Measurements from ENCODE around the gene DCAF12L1.

Gene DCAF12L1

DNA sequence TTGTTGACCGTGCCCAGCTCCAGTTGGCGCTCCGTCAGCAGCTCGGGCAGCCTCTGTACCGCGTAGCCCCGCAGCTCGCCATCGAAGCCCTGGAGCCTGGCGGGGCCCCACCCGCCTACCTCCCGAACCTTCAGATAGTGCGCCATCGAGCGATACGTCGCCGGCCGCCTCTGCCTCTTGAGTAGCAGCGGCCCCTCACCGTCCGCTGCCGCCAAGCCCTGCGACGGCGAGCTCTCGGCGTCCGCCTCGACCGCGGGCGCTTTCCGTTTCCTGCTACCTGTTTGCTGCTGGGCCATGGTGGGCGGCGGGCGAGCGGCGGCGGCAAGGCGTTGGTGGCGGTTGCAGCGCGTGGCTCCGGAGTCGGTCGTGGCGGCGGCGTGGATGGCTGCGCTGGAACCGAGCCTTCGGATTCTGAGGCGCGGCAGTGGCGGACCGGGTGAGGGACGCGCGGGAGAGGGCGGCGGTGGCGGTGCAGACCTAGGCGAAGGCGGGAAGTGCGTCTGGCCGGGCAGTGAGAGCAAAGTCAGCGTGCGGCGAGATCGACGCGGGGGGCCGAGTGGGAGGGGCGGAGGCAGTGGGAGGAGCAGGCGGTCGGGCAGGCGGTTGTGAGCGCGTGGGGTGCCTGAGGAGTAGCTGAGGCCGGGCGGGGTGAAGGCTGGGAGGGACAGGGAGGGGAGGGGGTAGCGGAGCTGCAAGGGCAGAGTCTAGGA is at the start of gene DCAF12L1:
TSS of gene DCAF12L1 (minus strand) at position 502 of the 710 bp plus-strand sequence. CDS start at position 296, 206 bp downstream.
- DNase-seq, result no peak

DNA sequence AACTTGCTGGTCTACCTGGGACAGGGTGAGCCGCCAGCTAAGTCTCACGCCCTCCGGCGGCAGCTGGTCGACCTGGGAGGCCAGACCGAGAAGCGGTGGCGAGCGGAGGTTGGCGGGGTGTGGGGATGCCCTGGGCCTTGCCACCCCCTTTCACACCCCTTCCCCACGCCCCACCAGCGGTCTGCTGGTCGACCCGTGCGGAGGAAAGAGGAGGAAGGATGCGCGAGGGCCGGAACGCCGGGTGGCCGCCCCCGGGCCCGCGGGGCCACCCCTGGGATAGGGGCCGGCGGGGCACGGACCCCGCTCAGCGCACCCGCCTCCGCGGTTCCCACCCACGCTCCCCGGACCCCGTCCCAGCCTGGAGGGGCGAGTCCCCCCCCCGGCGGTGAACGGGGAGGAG is 28.3 kb upstream of the DCAF12L1 start:
- DNase-seq, result no peak

DNA sequence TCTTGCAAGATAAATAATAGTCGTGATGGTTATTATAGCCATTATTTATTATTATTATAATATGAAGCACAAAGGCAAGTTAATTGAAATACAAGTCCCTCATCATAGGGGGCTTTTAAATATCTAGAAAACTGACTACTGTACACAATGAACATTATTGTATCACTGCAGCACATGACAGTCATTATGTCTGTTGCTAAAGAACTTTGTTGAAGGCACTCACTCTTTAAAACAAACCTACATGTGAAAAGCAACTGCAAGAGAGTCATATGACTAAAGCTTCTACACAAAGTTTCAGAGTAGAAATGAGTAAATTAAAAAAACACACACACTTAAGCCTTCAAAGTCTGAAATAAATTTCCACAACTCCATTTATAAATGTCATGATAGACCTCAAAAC is 23.3 kb upstream of the DCAF12L1 start:
- DNase-seq, result no peak

DNA sequence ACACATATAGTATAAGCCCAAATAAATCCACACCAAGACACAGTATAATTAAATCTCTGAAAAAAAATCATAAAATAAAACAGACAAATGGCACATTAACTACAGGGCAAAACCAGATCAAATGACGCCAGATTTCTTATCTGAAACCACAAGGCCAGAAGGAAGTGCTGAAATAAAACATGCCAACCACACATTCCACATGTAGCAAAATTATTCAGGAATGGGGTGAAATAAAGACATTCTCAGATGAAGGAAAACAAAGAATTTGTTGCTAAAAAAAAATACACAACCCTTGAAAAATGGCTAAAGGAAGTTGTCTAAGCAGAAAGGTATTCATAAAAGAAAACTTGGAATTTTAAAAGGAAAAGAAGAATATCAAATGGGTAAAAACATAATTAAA is 4.5 kb upstream of the DCAF12L1 start:
- DNase-seq, result no peak

DNA sequence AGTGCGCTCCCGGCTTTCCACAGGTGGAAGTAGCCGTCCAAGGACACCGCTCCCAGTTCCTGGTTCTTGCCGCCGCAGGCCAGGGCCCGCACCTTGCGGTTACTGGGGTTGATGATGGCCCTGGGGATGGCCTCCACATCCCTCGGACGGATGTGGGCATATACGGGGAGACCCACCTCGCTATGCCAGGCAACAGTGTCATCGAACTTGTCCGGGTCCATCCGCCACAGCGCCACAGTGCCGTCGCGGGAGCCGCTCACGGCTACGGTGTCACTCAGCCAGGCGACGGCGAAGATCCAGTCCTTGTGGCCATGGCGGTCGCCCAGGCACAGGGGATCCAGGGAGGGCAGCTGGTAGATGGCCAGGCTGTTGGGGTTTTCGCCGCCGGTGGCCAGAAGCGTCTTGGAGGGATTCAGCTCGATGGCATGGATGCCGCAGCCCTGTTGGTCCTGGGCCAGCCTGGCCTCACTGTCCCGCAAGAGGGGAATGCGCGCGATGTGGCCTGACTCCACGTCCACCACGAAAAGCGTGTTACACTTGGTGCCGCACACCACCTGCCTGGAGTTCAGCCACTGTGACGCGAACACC is 795 bp downstream of the DCAF12L1 start:
- no peak for DNase-seq

DNA sequence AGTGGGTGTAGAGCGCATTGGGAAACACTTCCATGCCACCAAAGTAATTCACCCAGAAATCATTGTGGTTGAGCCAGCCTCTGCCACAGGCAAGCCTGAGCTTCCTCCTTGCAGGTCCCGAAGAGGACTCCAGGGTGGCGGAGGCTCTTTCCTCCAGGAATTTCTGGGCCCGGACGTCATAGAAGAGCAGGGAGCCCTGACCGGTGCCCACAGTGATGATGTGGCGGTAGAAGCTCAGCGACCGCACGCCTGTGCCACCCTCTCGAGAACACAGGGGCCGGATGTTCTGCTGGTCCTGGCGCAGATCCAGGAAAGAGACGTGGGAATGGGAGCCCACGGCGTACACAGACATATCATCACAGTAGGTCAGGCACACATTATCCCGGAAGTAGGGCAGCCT is 1.3 kb downstream of the DCAF12L1 start:
- DNase-seq, result no peak

DNA sequence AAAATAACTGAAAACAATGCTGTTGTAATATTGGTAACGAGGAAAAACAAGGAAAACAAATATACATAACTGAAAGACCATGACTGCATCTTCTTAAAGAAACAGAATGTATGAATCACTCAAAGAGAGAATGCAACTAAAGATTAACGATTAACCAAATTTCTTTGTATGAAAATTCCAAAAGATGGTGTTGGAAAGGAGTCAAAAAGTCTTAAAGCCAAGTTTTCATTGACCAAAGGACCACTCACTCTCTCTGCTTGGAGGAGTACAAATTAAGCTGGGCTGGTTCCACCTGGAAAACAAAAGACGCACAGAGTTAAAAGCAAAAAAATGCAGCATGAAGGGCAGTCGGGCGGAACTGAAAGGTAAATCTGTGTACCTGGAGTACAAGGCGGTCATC is 1.8 kb downstream of the DCAF12L1 start:
- DNase-seq, result no peak

DNA sequence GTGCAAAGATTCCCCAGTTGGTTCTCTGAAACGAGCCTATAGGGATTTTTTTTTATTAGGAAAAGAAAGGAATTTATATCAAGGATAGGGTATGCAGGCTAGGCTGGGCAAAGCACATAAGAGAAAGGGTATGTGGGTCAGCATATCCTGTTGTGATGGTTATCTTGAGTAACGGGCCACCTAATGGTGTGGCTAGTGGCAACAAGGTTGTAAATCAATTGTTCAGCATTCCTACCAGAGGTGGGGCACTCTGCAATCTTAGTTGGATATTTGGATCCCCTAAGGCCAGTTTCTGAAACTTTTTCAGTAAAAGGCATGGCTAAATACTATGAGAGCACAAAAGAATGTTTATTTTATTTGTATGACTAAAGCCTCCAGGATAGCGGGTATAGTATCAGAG is 42.7 kb downstream of the DCAF12L1 start:
- no peak for DNase-seq
